ENCODE data around the gene SPATA46. TPM values are rescaled to one million over a fixed set of nuclear protein-coding genes. Genes with fewer than 3 reads are reported as not detected.
"Not testable (repeated sequence)": the region's sequence is repeated elsewhere in the genome, so short reads cannot be mapped to it uniquely, and the experiment has no call there.

Gene SPATA46
- total RNA-seq, 2 experiments from 2014 or later: not detected

- H3K27ac Mint-ChIP-seq: no peak overlapping the region
- no peak overlapping the region for H3K4me3 Mint-ChIP-seq
Observed at GRCh38 chr1:162360237-162360873, 16.3 kb downstream of the SPATA46 start.

GRCh38 chr1:162359523-162360236, 17.0 kb downstream of the SPATA46 start:
- H3K36me3 Mint-ChIP-seq: no peaks in the 10 kb centered on the region
- H3K4me1 Mint-ChIP-seq: no peaks in the 10 kb centered on the region
- no peak overlapping the region for H3K4me3 Mint-ChIP-seq
- H3K9me3 Mint-ChIP-seq: no peaks in the 10 kb centered on the region
- no peak overlapping the region for H3K27ac Mint-ChIP-seq
- no peak for DNase-seq
- H3K27me3 Mint-ChIP-seq: peaks cover 7% of the 10 kb centered on the region

More at GRCh38 chr1:162360237-162360873, 16.3 kb downstream of the SPATA46 start:
- H3K4me1 Mint-ChIP-seq: no peaks in the 10 kb centered on the region
- no peaks in the 10 kb centered on the region for H3K9me3 Mint-ChIP-seq
- no peak for DNase-seq
- no peaks in the 10 kb centered on the region for H3K36me3 Mint-ChIP-seq
- H3K27me3 Mint-ChIP-seq: peaks cover 7% of the 10 kb centered on the region

- Mint-ChIP-seq H3K27me3 (peaks cover 7% of the 10 kb centered on the region), H3K36me3 (no peaks in the 10 kb centered on the region)
Observed at GRCh38 chr1:162358928-162359327, 17.7 kb downstream of the SPATA46 start.

GRCh38 chr1:162357681-162358266, 18.9 kb downstream of the SPATA46 start:
- peaks cover 7% of the 10 kb centered on the region for H3K27me3 Mint-ChIP-seq
- H3K4me1 Mint-ChIP-seq: no peaks in the 10 kb centered on the region
- DNase-seq: no peak
- H3K4me3 Mint-ChIP-seq: no peak overlapping the region
- H3K36me3 Mint-ChIP-seq: no peaks in the 10 kb centered on the region
- H3K9me3 Mint-ChIP-seq: no peaks in the 10 kb centered on the region
- no peak overlapping the region for H3K27ac Mint-ChIP-seq

More at GRCh38 chr1:162358928-162359327, 17.7 kb downstream of the SPATA46 start:
- no peaks in the 10 kb centered on the region for H3K9me3 Mint-ChIP-seq
- H3K4me1 Mint-ChIP-seq: no peaks in the 10 kb centered on the region
- no peak for DNase-seq
- H3K4me3 Mint-ChIP-seq: no peak overlapping the region
- no peak overlapping the region for H3K27ac Mint-ChIP-seq

GRCh38 chr1:162353702-162354101, 23.0 kb downstream of the SPATA46 start:
- no peak for DNase-seq
- no peaks in the 10 kb centered on the region for H3K4me1 Mint-ChIP-seq
- no peak overlapping the region for H3K4me3 Mint-ChIP-seq
- H3K27ac Mint-ChIP-seq: no peak overlapping the region
- H3K36me3 Mint-ChIP-seq: no peaks in the 10 kb centered on the region
- peaks cover 7% of the 10 kb centered on the region for H3K27me3 Mint-ChIP-seq
- no peaks in the 10 kb centered on the region for H3K9me3 Mint-ChIP-seq

- no peak overlapping the region for H3K27ac Mint-ChIP-seq
- DNase-seq: no peak
- no peaks in the 10 kb centered on the region for H3K9me3 Mint-ChIP-seq
- no peak overlapping the region for H3K4me3 Mint-ChIP-seq
- H3K27me3 Mint-ChIP-seq: peaks cover 7% of the 10 kb centered on the region
- no peaks in the 10 kb centered on the region for H3K4me1 Mint-ChIP-seq
- H3K36me3 Mint-ChIP-seq: no peaks in the 10 kb centered on the region
Observed at GRCh38 chr1:162353078-162353477, 23.6 kb downstream of the SPATA46 start.

GRCh38 chr1:162351874-162352273, 24.8 kb downstream of the SPATA46 start:
- H3K4me1 Mint-ChIP-seq, H3K36me3 Mint-ChIP-seq, H3K9me3 Mint-ChIP-seq, H3K27me3 Mint-ChIP-seq, H3K27ac Mint-ChIP-seq, H3K4me3 Mint-ChIP-seq, DNase-seq: not testable (repeated sequence)

GRCh38 chr1:162351246-162351842, 25.3 kb downstream of the SPATA46 start:
- no peak overlapping the region for H3K4me3 Mint-ChIP-seq
- H3K27me3 Mint-ChIP-seq: no peaks in the 10 kb centered on the region
- H3K27ac Mint-ChIP-seq: no peak overlapping the region
- H3K4me1 Mint-ChIP-seq: no peaks in the 10 kb centered on the region
- no peaks in the 10 kb centered on the region for H3K36me3 Mint-ChIP-seq
- DNase-seq: no peak
- H3K9me3 Mint-ChIP-seq: no peaks in the 10 kb centered on the region

- no peaks in the 10 kb centered on the region for H3K9me3 Mint-ChIP-seq
- DNase-seq: no peak
- no peaks in the 10 kb centered on the region for H3K36me3 Mint-ChIP-seq
- H3K4me1 Mint-ChIP-seq: no peaks in the 10 kb centered on the region
- no peak overlapping the region for H3K4me3 Mint-ChIP-seq
- H3K27me3 Mint-ChIP-seq: no peaks in the 10 kb centered on the region
- H3K27ac Mint-ChIP-seq: no peak overlapping the region
Observed at GRCh38 chr1:162349635-162350330, 26.9 kb downstream of the SPATA46 start.

GRCh38 chr1:162347281-162347680, 29.4 kb downstream of the SPATA46 start:
- Mint-ChIP-seq H3K4me3 (no peak overlapping the region), H3K27ac (no peak overlapping the region), H3K9me3 (no peaks in the 10 kb centered on the region), H3K4me1 (no peaks in the 10 kb centered on the region), H3K27me3 (peaks cover 2% of the 10 kb centered on the region), H3K36me3 (no peaks in the 10 kb centered on the region)
- DNase-seq: no peak

GRCh38 chr1:162343470-162343869, 33.2 kb downstream of the SPATA46 start:
- no peak for DNase-seq
- no peak overlapping the region for H3K27ac Mint-ChIP-seq
- no peak overlapping the region for H3K4me3 Mint-ChIP-seq
- peaks cover 2% of the 10 kb centered on the region for H3K27me3 Mint-ChIP-seq
- H3K36me3 Mint-ChIP-seq: no peaks in the 10 kb centered on the region
- no peaks in the 10 kb centered on the region for H3K4me1 Mint-ChIP-seq
- no peaks in the 10 kb centered on the region for H3K9me3 Mint-ChIP-seq

GRCh38 chr1:162342452-162342983, 34.1 kb downstream of the SPATA46 start:
- H3K4me1 Mint-ChIP-seq: no peaks in the 10 kb centered on the region
- no peaks in the 10 kb centered on the region for H3K36me3 Mint-ChIP-seq
- peaks cover 2% of the 10 kb centered on the region for H3K27me3 Mint-ChIP-seq
- no peak for DNase-seq
- H3K9me3 Mint-ChIP-seq: no peaks in the 10 kb centered on the region
- no peak overlapping the region for H3K27ac Mint-ChIP-seq
- no peak overlapping the region for H3K4me3 Mint-ChIP-seq

- Mint-ChIP-seq H3K27ac (no peak overlapping the region), H3K27me3 (no peaks in the 10 kb centered on the region), H3K9me3 (no peaks in the 10 kb centered on the region), H3K36me3 (no peaks in the 10 kb centered on the region), H3K4me3 (no peak overlapping the region), H3K4me1 (no peaks in the 10 kb centered on the region)
- no peak for DNase-seq
Observed at GRCh38 chr1:162336621-162337285, 39.9 kb downstream of the SPATA46 start.

GRCh38 chr1:162335126-162335525, 41.5 kb downstream of the SPATA46 start:
- Mint-ChIP-seq H3K4me1 (no peaks in the 10 kb centered on the region), H3K9me3 (no peaks in the 10 kb centered on the region), H3K4me3 (no peak overlapping the region), H3K27me3 (no peaks in the 10 kb centered on the region), H3K27ac (no peak overlapping the region), H3K36me3 (no peaks in the 10 kb centered on the region)
- DNase-seq: no peak
